ENCODE data around the gene PAPSS2.
"Not testable (repeated sequence)": the region's sequence is repeated elsewhere in the genome, so short reads cannot be mapped to it uniquely, and the experiment has no call there.

Gene PAPSS2

GRCh38 chr10:87733081-87733480 is 73.4 kb downstream of the PAPSS2 start:
- Histone ChIP-seq H3K4me1 (ENCODE audit: control extremely low read depth in 1 of 4, control insufficient read depth in 4 of 4, insufficient read depth in 4 of 4, low read length in 3 of 4) (peaks cover 5 to 11% (median 6%) of the 10 kb centered on the region in 4 experiments), H3K27ac (ENCODE audit: insufficient read depth in 1 of 2, low read depth in 1 of 2, low read length in 2 of 2, poor library complexity in 1 of 2, severe bottlenecking in 2 of 2) (no peak overlapping the region), H3K36me3 (ENCODE audit: control insufficient read depth in 4 of 4, insufficient read depth in 4 of 4, low read length in 3 of 4) (no peaks in the 10 kb centered on the region), H3K9me3 (ENCODE audit: control extremely low read depth in 1 of 5, control insufficient read depth in 4 of 5, insufficient read depth in 2 of 5, low read depth in 1 of 5, low read length in 4 of 5) (no peaks in the 10 kb centered on the region), H3K4me3 (ENCODE audit: control insufficient read depth in 1 of 7, extremely low read depth in 1 of 7, insufficient read depth in 4 of 7, low read depth in 2 of 7, low read length in 6 of 7) (no peak overlapping the region), H3K27me3 (replicated peaks in 2 of 5; ENCODE audit: control insufficient read depth in 4 of 5, insufficient read depth in 5 of 5, low read length in 4 of 5) (no peaks in the 10 kb centered on the region)
- ChIA-PET CTCF (interaction anchor here (0.9 to 2.5 kb wide), 10 partner anchors 11 to 75 kb away, joined by 3 to 15 read pairs (median 5); partner anchors contain the start of gene PAPSS2), POLR2A (no interaction called here)
- DNase-seq = no peak
- 100% methylated on average over 4 of the region's 5 CpGs for WGBS (ENCODE audit: insufficient coverage)

GRCh38 chr10:87734987-87735827 is 75.5 kb downstream of the PAPSS2 start:
- H3K36me3 ChIP-seq (ENCODE audit: control insufficient read depth in 4 of 4, insufficient read depth in 4 of 4, low read length in 3 of 4) = no peaks in the 10 kb centered on the region
- POLR2A ChIA-PET = interaction anchor here (0.6 kb wide), 1 partner anchor 141 kb away, joined by 4 read pairs; no protein-coding TSS in a partner anchor
- no peak overlapping the region for H3K27ac ChIP-seq (ENCODE audit: insufficient read depth in 1 of 2, low read depth in 1 of 2, low read length in 2 of 2, poor library complexity in 1 of 2, severe bottlenecking in 2 of 2)

GRCh38 chr10:87738253-87738652 is 78.6 kb downstream of the PAPSS2 start:
- H3K27me3 ChIP-seq (replicated peaks in 2 of 5; ENCODE audit: control insufficient read depth in 4 of 5, insufficient read depth in 5 of 5, low read length in 4 of 5); H3K27ac ChIP-seq (ENCODE audit: insufficient read depth in 1 of 2, low read depth in 1 of 2, low read length in 2 of 2, poor library complexity in 1 of 2, severe bottlenecking in 2 of 2); DNase-seq; CTCF ChIA-PET; H3K9me3 ChIP-seq (ENCODE audit: control extremely low read depth in 1 of 5, control insufficient read depth in 4 of 5, insufficient read depth in 2 of 5, low read depth in 1 of 5, low read length in 4 of 5); H3K4me3 ChIP-seq (ENCODE audit: control insufficient read depth in 1 of 7, extremely low read depth in 1 of 7, insufficient read depth in 4 of 7, low read depth in 2 of 7, low read length in 6 of 7); H3K36me3 ChIP-seq (ENCODE audit: control insufficient read depth in 4 of 4, insufficient read depth in 4 of 4, low read length in 3 of 4); POLR2A ChIA-PET: not testable (repeated sequence)
- H3K4me1 ChIP-seq (ENCODE audit: control extremely low read depth in 1 of 4, control insufficient read depth in 4 of 4, insufficient read depth in 4 of 4, low read length in 3 of 4) = peaks cover 5 to 11% (median 6%) of the 10 kb centered on the region in 4 experiments
- WGBS (ENCODE audit: insufficient coverage) = no CpG with 5 or more reads among the region's 1 CpG

More at GRCh38 chr10:87734987-87735827, 75.5 kb downstream of the PAPSS2 start:
- Histone ChIP-seq H3K4me1 (ENCODE audit: control extremely low read depth in 1 of 4, control insufficient read depth in 4 of 4, insufficient read depth in 4 of 4, low read length in 3 of 4) (peaks cover 5 to 11% (median 6%) of the 10 kb centered on the region in 4 experiments), H3K27me3 (replicated peaks in 2 of 5; ENCODE audit: control insufficient read depth in 4 of 5, insufficient read depth in 5 of 5, low read length in 4 of 5) (no peaks in the 10 kb centered on the region), H3K4me3 (ENCODE audit: control insufficient read depth in 1 of 7, extremely low read depth in 1 of 7, insufficient read depth in 4 of 7, low read depth in 2 of 7, low read length in 6 of 7) (peak overlapping the region in 1 of 7 experiments; percentile 19), H3K9me3 (ENCODE audit: control extremely low read depth in 1 of 5, control insufficient read depth in 4 of 5, insufficient read depth in 2 of 5, low read depth in 1 of 5, low read length in 4 of 5) (no peaks in the 10 kb centered on the region)
- DNase-seq = peak; percentile 39 to 61 (median 60)
- 63% methylated on average over 4 of the region's 7 CpGs for WGBS (ENCODE audit: insufficient coverage)
- CTCF ChIA-PET = interaction anchor here (0.8 to 2.5 kb wide), 16 partner anchors 14 to 202 kb away, joined by 3 to 15 read pairs (median 4); no protein-coding TSS in a partner anchor

GRCh38 chr10:87739703-87740102 is 80.0 kb downstream of the PAPSS2 start:
- ChIA-PET CTCF (interaction anchor here (1.5 kb wide), 1 partner anchor 10 kb away, joined by 5 read pairs; no protein-coding TSS in a partner anchor), POLR2A (interaction anchor here (0.7 kb wide), 1 partner anchor 55 kb away, joined by 3 read pairs; no protein-coding TSS in a partner anchor)
- H3K9me3 ChIP-seq (ENCODE audit: control extremely low read depth in 1 of 5, control insufficient read depth in 4 of 5, insufficient read depth in 2 of 5, low read depth in 1 of 5, low read length in 4 of 5) = no peaks in the 10 kb centered on the region
- no peaks in the 10 kb centered on the region for H3K27me3 ChIP-seq (replicated peaks in 2 of 5; ENCODE audit: control insufficient read depth in 4 of 5, insufficient read depth in 5 of 5, low read length in 4 of 5)
- DNase-seq = peak in 1 of 3 donors; percentile 22
- no peak overlapping the region for H3K4me3 ChIP-seq (ENCODE audit: control insufficient read depth in 1 of 7, extremely low read depth in 1 of 7, insufficient read depth in 4 of 7, low read depth in 2 of 7, low read length in 6 of 7)
- peaks cover 4 to 5% (median 4%) of the 10 kb centered on the region in 4 experiments for H3K4me1 ChIP-seq (ENCODE audit: control extremely low read depth in 1 of 4, control insufficient read depth in 4 of 4, insufficient read depth in 4 of 4, low read length in 3 of 4)
- 69% methylated on average over 2 of the region's 4 CpGs for WGBS (ENCODE audit: insufficient coverage)
- no peaks in the 10 kb centered on the region for H3K36me3 ChIP-seq (ENCODE audit: control insufficient read depth in 4 of 4, insufficient read depth in 4 of 4, low read length in 3 of 4)
- no peak overlapping the region for H3K27ac ChIP-seq (ENCODE audit: insufficient read depth in 1 of 2, low read depth in 1 of 2, low read length in 2 of 2, poor library complexity in 1 of 2, severe bottlenecking in 2 of 2)

- ChIA-PET CTCF (interaction anchor here (1.5 kb wide), 1 partner anchor 10 kb away, joined by 5 read pairs; no protein-coding TSS in a partner anchor), POLR2A (interaction anchor here (0.7 kb wide), 1 partner anchor 56 kb away, joined by 3 read pairs; no protein-coding TSS in a partner anchor)
- Histone ChIP-seq H3K36me3 (ENCODE audit: control insufficient read depth in 4 of 4, insufficient read depth in 4 of 4, low read length in 3 of 4) (no peaks in the 10 kb centered on the region), H3K27me3 (replicated peaks in 2 of 5; ENCODE audit: control insufficient read depth in 4 of 5, insufficient read depth in 5 of 5, low read length in 4 of 5) (no peaks in the 10 kb centered on the region), H3K27ac (ENCODE audit: insufficient read depth in 1 of 2, low read depth in 1 of 2, low read length in 2 of 2, poor library complexity in 1 of 2, severe bottlenecking in 2 of 2) (no peak overlapping the region), H3K4me1 (ENCODE audit: control extremely low read depth in 1 of 4, control insufficient read depth in 4 of 4, insufficient read depth in 4 of 4, low read length in 3 of 4) (no peaks in the 10 kb centered on the region), H3K4me3 (ENCODE audit: control insufficient read depth in 1 of 7, extremely low read depth in 1 of 7, insufficient read depth in 4 of 7, low read depth in 2 of 7, low read length in 6 of 7) (no peak overlapping the region), H3K9me3 (ENCODE audit: control extremely low read depth in 1 of 5, control insufficient read depth in 4 of 5, insufficient read depth in 2 of 5, low read depth in 1 of 5, low read length in 4 of 5) (no peaks in the 10 kb centered on the region)
- no peak for DNase-seq
Observed at GRCh38 chr10:87740254-87740655, 80.6 kb downstream of the PAPSS2 start.

- not testable (repeated sequence) for H3K9me3 ChIP-seq (ENCODE audit: control extremely low read depth in 1 of 5, control insufficient read depth in 4 of 5, insufficient read depth in 2 of 5, low read depth in 1 of 5, low read length in 4 of 5); H3K4me3 ChIP-seq (ENCODE audit: control insufficient read depth in 1 of 7, extremely low read depth in 1 of 7, insufficient read depth in 4 of 7, low read depth in 2 of 7, low read length in 6 of 7); H3K27me3 ChIP-seq (replicated peaks in 2 of 5; ENCODE audit: control insufficient read depth in 4 of 5, insufficient read depth in 5 of 5, low read length in 4 of 5); H3K36me3 ChIP-seq (ENCODE audit: control insufficient read depth in 4 of 4, insufficient read depth in 4 of 4, low read length in 3 of 4); DNase-seq; H3K27ac ChIP-seq (ENCODE audit: insufficient read depth in 1 of 2, low read depth in 1 of 2, low read length in 2 of 2, poor library complexity in 1 of 2, severe bottlenecking in 2 of 2); H3K4me1 ChIP-seq (ENCODE audit: control extremely low read depth in 1 of 4, control insufficient read depth in 4 of 4, insufficient read depth in 4 of 4, low read length in 3 of 4)
- ChIA-PET CTCF (interaction anchor here (0.6 to 1.5 kb wide), 2 partner anchors 9 to 927 kb away, joined by 3 to 4 read pairs; no protein-coding TSS in a partner anchor), POLR2A (interaction anchor here (0.5 to 0.6 kb wide), 2 partner anchors 15 to 783 kb away, joined by 4 read pairs; no protein-coding TSS in a partner anchor)
- WGBS (ENCODE audit: insufficient coverage) = 98% methylated on average over 18 of the region's 18 CpGs
Observed at GRCh38 chr10:87742992-87743610, 83.4 kb downstream of the PAPSS2 start.

All from common myeloid progenitor, CD34-positive (primary cell).